SK-N-MC (cell line): ENCODE results near the gene HBE1.
"Not testable (repeated sequence)": the region's sequence is repeated elsewhere in the genome, so short reads cannot be mapped to it uniquely, and the experiment has no call there.

Experiments
- EZH2 ChIP-seq: fragments of 200-600 bp; sonication (generic); IDR thresholded peaks from one replicate; pipeline ENCODE4 v1.6.1; 2017; ENCODE audit warnings: antibody characterized with exemption
- FOXP2 ChIP-seq: optimal IDR thresholded peaks from 2 replicates; pipeline ENCODE3; 2011; ENCODE audit warnings: mild to moderate bottlenecking, moderate library complexity; ENCODE audit not compliant: insufficient read depth; ENCODE audit errors: extremely low read length, control extremely low read depth
- POLR2AphosphoS5 ChIP-seq: IDR thresholded peaks from 2 replicates; pipeline ENCODE4 v1.6.1; 2012; ENCODE audit warnings: mild to moderate bottlenecking, low read depth, low read length, borderline replicate concordance

GRCh38 chr11:5254646-5255413, 14.9 kb downstream of the HBE1 start, which contains the start of gene HBG2:
- not testable (repeated sequence) for TF ChIP-seq POLR2AphosphoS5, EZH2, FOXP2
